Transverse colon (tissue), 3 donors: ENCODE results near the gene CCL16.

ENCODE experiments used
- EP300 ChIP-seq: sonication (generic); formaldehyde crosslinking; IDR thresholded peaks from one replicate; pipeline ENCODE4 v1.6.1; 2017; ENCODE audit warnings: antibody characterized with exemption, low read depth
- POLR2A ChIP-seq: fragments of 450-650 bp; IDR thresholded peaks from one replicate; pipeline ENCODE4 v1.6.1; 2016; ENCODE audit warnings: antibody characterized with exemption, mild to moderate bottlenecking, moderate library complexity
- TF ChIP-seq, protein P1 (sequence below), 5 experiments: fragments of 200-600 bp in 3 of 5; fragments of 450-650 bp in 2 of 5; sonication (generic) in 3 of 5; IDR thresholded peaks; 1 replicate in 2 of 5; 2 replicates in 3 of 5; pipeline ENCODE4 v1.5.1; 2016 to 2017; ENCODE audit warnings: antibody characterized with exemption in 5 of 5, inconsistent platforms in 3 of 5, mild to moderate bottlenecking in 2 of 5, moderate library complexity in 1 of 5

DNA sequence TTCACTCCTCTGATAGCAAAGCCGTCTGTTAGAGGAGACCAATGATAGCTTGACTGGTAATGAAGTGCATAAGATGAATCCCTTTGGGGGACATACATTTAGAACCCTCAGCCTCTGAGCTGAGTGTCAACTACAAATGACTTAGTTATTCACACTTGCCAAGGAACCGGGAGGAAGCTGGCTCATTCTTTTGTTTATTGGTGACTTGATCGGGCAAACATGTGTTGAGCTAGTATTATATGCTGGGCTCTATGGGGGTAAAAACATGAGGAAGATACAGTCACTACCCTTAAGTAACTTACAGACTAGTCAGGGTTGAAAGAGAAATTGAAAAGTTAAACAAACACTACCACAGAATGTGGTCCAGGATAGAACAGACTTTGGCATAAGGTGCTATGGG, 3.0 kb downstream of the CCL16 start:
- TF ChIP-seq, protein P1, sequence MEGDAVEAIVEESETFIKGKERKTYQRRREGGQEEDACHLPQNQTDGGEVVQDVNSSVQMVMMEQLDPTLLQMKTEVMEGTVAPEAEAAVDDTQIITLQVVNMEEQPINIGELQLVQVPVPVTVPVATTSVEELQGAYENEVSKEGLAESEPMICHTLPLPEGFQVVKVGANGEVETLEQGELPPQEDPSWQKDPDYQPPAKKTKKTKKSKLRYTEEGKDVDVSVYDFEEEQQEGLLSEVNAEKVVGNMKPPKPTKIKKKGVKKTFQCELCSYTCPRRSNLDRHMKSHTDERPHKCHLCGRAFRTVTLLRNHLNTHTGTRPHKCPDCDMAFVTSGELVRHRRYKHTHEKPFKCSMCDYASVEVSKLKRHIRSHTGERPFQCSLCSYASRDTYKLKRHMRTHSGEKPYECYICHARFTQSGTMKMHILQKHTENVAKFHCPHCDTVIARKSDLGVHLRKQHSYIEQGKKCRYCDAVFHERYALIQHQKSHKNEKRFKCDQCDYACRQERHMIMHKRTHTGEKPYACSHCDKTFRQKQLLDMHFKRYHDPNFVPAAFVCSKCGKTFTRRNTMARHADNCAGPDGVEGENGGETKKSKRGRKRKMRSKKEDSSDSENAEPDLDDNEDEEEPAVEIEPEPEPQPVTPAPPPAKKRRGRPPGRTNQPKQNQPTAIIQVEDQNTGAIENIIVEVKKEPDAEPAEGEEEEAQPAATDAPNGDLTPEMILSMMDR (IDR thresholded peaks at IDR 0.05) = no peak
- TF ChIP-seq EP300 (no peak), POLR2A (no peak)
